GM13976 (cell line): ENCODE data around the gene MYLK.

ENCODE experiments used
- DNase-seq: peaks from one replicate; pipeline ENCODE4 v3.0.0; 2012; ENCODE audit warnings: low spot score
- CTCF ChIP-seq: IDR thresholded peaks from 2 replicates; pipeline ENCODE4 v1.5.1; 2012; ENCODE audit warnings: borderline replicate concordance, mild to moderate bottlenecking; ENCODE audit not compliant: insufficient read depth; ENCODE audit errors: extremely low read depth, missing control alignments, control extremely low read depth
- in situ Hi-C: fragments of 300-500 bp; cut with MboI; formaldehyde crosslinking; loops from one replicate; pipeline ENCODE4 v1.12.0; 2022; ENCODE audit warnings: low sequenced_read_pairs, mixed read lengths, inconsistent platforms; ENCODE audit not compliant: unreplicated experiment

The MYLK gene

GRCh38 chr3:123682302-123682701 is 201.8 kb downstream of the MYLK start:
- no peak for DNase-seq
- no peak for TF ChIP-seq CTCF
- in situ Hi-C loops, result no loop called here

- DNase-seq, result no peak
- in situ Hi-C loops, result no loop called here
Observed at GRCh38 chr3:123679712-123680386, 204.3 kb downstream of the MYLK start.

GRCh38 chr3:123678108-123678511 is 206.0 kb downstream of the MYLK start:
- no peak for TF ChIP-seq CTCF
- DNase-seq, result no peak
- in situ Hi-C loops, result no loop called here

More at GRCh38 chr3:123679712-123680386, 204.3 kb downstream of the MYLK start:
- no peak for TF ChIP-seq CTCF

- no peak for TF ChIP-seq CTCF
- in situ Hi-C loops, result no loop called here
Observed at GRCh38 chr3:123672429-123673146, 211.5 kb downstream of the MYLK start.

GRCh38 chr3:123670743-123671142 is 213.4 kb downstream of the MYLK start:
- TF ChIP-seq CTCF, result no peak
- in situ Hi-C loops, result no loop called here
- no peak for DNase-seq

More at GRCh38 chr3:123672429-123673146, 211.5 kb downstream of the MYLK start:
- no peak for DNase-seq

- in situ Hi-C loops, result no loop called here
- no peak for DNase-seq
- TF ChIP-seq CTCF, result no peak
Observed at GRCh38 chr3:123668906-123669305, 215.2 kb downstream of the MYLK start.
